Esophagus squamous epithelium (tissue), 4 donors: ENCODE measurements around the gene ZNF333.
"Not testable (repeated sequence)": the region's sequence is repeated elsewhere in the genome, so short reads cannot be mapped to it uniquely, and the experiment has no call there.

ENCODE experiments used
- CTCF ChIP-seq, 6 experiments: fragments of 450-650 bp in 4 of 6; fragments of 200-600 bp in 2 of 6; sonication (generic) in 2 of 6; IDR thresholded peaks; one replicate each; pipeline ENCODE4 v1.5.1; 2016 to 2019; ENCODE audit warnings: antibody characterized with exemption in 6 of 6, mild to moderate bottlenecking in 4 of 6, moderate library complexity in 4 of 6
- POLR2A ChIP-seq, 4 donors: fragments of 450-650 bp; IDR thresholded peaks; one replicate each; pipeline ENCODE4 v1.6.1; 2017; ENCODE audit warnings: antibody characterized with exemption in 4 of 4, mild to moderate bottlenecking in 4 of 4, moderate library complexity in 3 of 4

- TF ChIP-seq POLR2A, CTCF (IDR thresholded peaks at IDR 0.05): not testable (repeated sequence)
Observed at GRCh38 chr19:14765403-14765802, 75.6 kb downstream of the ZNF333 start.
